HG03354 (cell line): ENCODE results near the gene MYT1.

Experiments used
- ATAC-seq: cut with Tn5 transposase; IDR thresholded peaks from one replicate; pipeline ENCODE4 v1.9.1; 2021; ENCODE audit warnings: mild to moderate bottlenecking; ENCODE audit not compliant: unreplicated experiment, poor library complexity, severe bottlenecking

MYT1 gene

GRCh38 chr20:64238851-64239387 is 74.7 kb downstream of the MYT1 start:
- no peak for ATAC-seq

GRCh38 chr20:64239449-64240242 is 75.4 kb downstream of the MYT1 start:
- ATAC-seq = no peak

- no peak for ATAC-seq
Observed at GRCh38 chr20:64240243-64241015, 76.2 kb downstream of the MYT1 start.

- no peak for ATAC-seq
Observed at GRCh38 chr20:64241061-64241460, 76.8 kb downstream of the MYT1 start.

GRCh38 chr20:64242003-64242796 is 77.9 kb downstream of the MYT1 start:
- ATAC-seq = no peak

- no peak for ATAC-seq
Observed at GRCh38 chr20:64242797-64243475, 78.7 kb downstream of the MYT1 start.

GRCh38 chr20:64244281-64244805 is 80.1 kb downstream of the MYT1 start:
- no peak for ATAC-seq

GRCh38 chr20:64244870-64245603 is 80.8 kb downstream of the MYT1 start:
- ATAC-seq = no peak

GRCh38 chr20:64245746-64246595 is 81.7 kb downstream of the MYT1 start:
- no peak for ATAC-seq

GRCh38 chr20:64246616-64247306 is 82.5 kb downstream of the MYT1 start:
- no peak for ATAC-seq

GRCh38 chr20:64247307-64247618 is 83.0 kb downstream of the MYT1 start:
- ATAC-seq = no peak

GRCh38 chr20:64247970-64248841 is 84.0 kb downstream of the MYT1 start:
- ATAC-seq = no peak

- no peak for ATAC-seq
Observed at GRCh38 chr20:64250027-64250426, 85.8 kb downstream of the MYT1 start.

GRCh38 chr20:64253000-64253383 is 88.7 kb downstream of the MYT1 start:
- ATAC-seq = no peak

- no peak for ATAC-seq
Observed at GRCh38 chr20:64253443-64253842, 89.2 kb downstream of the MYT1 start.

- ATAC-seq = no peak
Observed at GRCh38 chr20:64254156-64254555, 89.9 kb downstream of the MYT1 start.
